Loucy (cell line): ENCODE measurements around the gene NCBP1.

Experiments used
- EZH2phosphoT487 ChIP-seq: fragments of 200-600 bp; IDR thresholded peaks from 2 replicates; pipeline ENCODE4 v1.6.1; 2018; ENCODE audit warnings: antibody characterized with exemption, mild to moderate bottlenecking, moderate library complexity, borderline replicate concordance
- TF ChIP-seq, protein P1 (sequence below): fragments of 200-600 bp; sonication (generic); conservative IDR thresholded peaks from 2 replicates; pipeline ENCODE4 v1.5.1; 2014; ENCODE audit warnings: mild to moderate bottlenecking, antibody characterized with exemption, low read length

DNA sequence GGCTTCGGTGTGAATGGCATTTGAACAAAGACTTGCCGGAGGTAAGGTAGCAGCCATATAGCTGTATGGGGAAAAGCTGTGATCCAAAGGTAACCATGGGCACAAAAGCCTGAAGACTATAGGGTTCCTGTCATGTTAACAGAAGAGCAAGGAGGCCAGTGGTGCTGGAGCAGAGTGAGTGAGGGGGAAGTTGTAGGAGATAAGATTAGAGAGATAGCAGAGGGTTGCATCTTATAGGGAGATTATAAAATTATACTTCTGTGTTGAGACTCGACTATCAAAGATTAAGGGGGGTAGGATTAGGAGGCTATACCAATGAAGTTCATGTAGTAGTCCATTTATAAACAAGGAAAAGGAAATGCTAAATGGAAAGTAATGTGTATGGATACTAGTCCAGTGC is 3.3 kb downstream of the NCBP1 start:
- TF ChIP-seq, protein P1, sequence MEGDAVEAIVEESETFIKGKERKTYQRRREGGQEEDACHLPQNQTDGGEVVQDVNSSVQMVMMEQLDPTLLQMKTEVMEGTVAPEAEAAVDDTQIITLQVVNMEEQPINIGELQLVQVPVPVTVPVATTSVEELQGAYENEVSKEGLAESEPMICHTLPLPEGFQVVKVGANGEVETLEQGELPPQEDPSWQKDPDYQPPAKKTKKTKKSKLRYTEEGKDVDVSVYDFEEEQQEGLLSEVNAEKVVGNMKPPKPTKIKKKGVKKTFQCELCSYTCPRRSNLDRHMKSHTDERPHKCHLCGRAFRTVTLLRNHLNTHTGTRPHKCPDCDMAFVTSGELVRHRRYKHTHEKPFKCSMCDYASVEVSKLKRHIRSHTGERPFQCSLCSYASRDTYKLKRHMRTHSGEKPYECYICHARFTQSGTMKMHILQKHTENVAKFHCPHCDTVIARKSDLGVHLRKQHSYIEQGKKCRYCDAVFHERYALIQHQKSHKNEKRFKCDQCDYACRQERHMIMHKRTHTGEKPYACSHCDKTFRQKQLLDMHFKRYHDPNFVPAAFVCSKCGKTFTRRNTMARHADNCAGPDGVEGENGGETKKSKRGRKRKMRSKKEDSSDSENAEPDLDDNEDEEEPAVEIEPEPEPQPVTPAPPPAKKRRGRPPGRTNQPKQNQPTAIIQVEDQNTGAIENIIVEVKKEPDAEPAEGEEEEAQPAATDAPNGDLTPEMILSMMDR: no peak
- no peak for TF ChIP-seq EZH2phosphoT487
